ENCODE data around the gene CTBP1.
"Not testable (repeated sequence)": the region's sequence is repeated elsewhere in the genome, so short reads cannot be mapped to it uniquely, and the experiment has no call there.

The CTBP1 gene

GRCh38 chr4:1293991-1294390 lies 45.1 kb upstream of the CTBP1 start:
- Histone ChIP-seq H3K4me3 (ENCODE audit: insufficient read depth in 1 of 2, low read depth in 1 of 2, low read length in 2 of 2) (peak overlapping the region in 1 of 2 experiments; percentile 37), H3K23ac (ENCODE audit: low read length in 2 of 2) (no peak overlapping the region), H3K9me3 (ENCODE audit: control insufficient read depth, low read length) (no peaks in the 10 kb centered on the region), H3K4me1 (ENCODE audit: control insufficient read depth, insufficient read depth, low read depth, low read length) (peaks cover 44% of the 10 kb centered on the region), H3K9ac (ENCODE audit: low read length) (peak overlapping the region; percentile 51), H3K27ac (ENCODE audit: low read length, poor library complexity, severe bottlenecking) (no peak overlapping the region), H3K36me3 (ENCODE audit: control insufficient read depth in 1 of 2, insufficient read depth in 2 of 2, low read depth in 1 of 2, low read length in 2 of 2) (peaks cover 23 to 49% of the 10 kb centered on the region in 2 experiments), H2BK120ac (ENCODE audit: low read depth, low read length) (no peak overlapping the region), H2AK5ac (ENCODE audit: low read length, severe bottlenecking) (no peak overlapping the region), H4K91ac (ENCODE audit: low read length) (no peak overlapping the region), H3K79me1 (replicated peaks; ENCODE audit: low read length, poor library complexity, severe bottlenecking) (no peaks in the 10 kb centered on the region), H3K4ac (ENCODE audit: low read depth in 1 of 2, low read length in 2 of 2) (no peak overlapping the region), H3K4me2 (ENCODE audit: low read length, poor library complexity, severe bottlenecking) (no peak overlapping the region), H3K14ac (ENCODE audit: low read length in 2 of 2) (no peak overlapping the region), H2BK12ac (ENCODE audit: low read length in 2 of 2) (peak overlapping the region in 1 of 2 experiments; percentile 21), H3K18ac (ENCODE audit: low read depth in 1 of 2, low read length in 2 of 2) (no peak overlapping the region), H2AFZ (ENCODE audit: low read depth, low read length) (no peak overlapping the region), H3K27me3 (ENCODE audit: control insufficient read depth in 1 of 2, insufficient read depth in 1 of 2, low read length in 2 of 2) (no peaks in the 10 kb centered on the region), H2BK5ac (ENCODE audit: low read depth, low read length, poor library complexity, severe bottlenecking) (no peak overlapping the region), H4K8ac (ENCODE audit: low read length) (no peak overlapping the region), H2BK15ac (ENCODE audit: low read depth, poor library complexity, severe bottlenecking) (no peak overlapping the region)
- no peak for DNase-seq
- 94% methylated on average over 15 of the region's 15 CpGs for WGBS

- no peak overlapping the region for H3K4ac ChIP-seq (ENCODE audit: low read depth in 1 of 2, low read length in 2 of 2)
- H4K91ac ChIP-seq (ENCODE audit: low read length): no peak overlapping the region
- no peak overlapping the region for H2BK12ac ChIP-seq (ENCODE audit: low read length in 2 of 2)
- no peak overlapping the region for H3K4me3 ChIP-seq (ENCODE audit: insufficient read depth in 1 of 2, low read depth in 1 of 2, low read length in 2 of 2)
- H3K9me3 ChIP-seq (ENCODE audit: control insufficient read depth, low read length): no peaks in the 10 kb centered on the region
- peaks cover 21 to 45% of the 10 kb centered on the region in 2 experiments for H3K36me3 ChIP-seq (ENCODE audit: control insufficient read depth in 1 of 2, insufficient read depth in 2 of 2, low read depth in 1 of 2, low read length in 2 of 2)
- no peak overlapping the region for H3K23ac ChIP-seq (ENCODE audit: low read length in 2 of 2)
- DNase-seq: no peak
- no peak overlapping the region for H2BK120ac ChIP-seq (ENCODE audit: low read depth, low read length)
- WGBS: 94% methylated on average over 4 of the region's 4 CpGs
- H2BK5ac ChIP-seq (ENCODE audit: low read depth, low read length, poor library complexity, severe bottlenecking): no peak overlapping the region
- no peak overlapping the region for H3K4me2 ChIP-seq (ENCODE audit: low read length, poor library complexity, severe bottlenecking)
- H3K4me1 ChIP-seq (ENCODE audit: control insufficient read depth, insufficient read depth, low read depth, low read length): peaks cover 46% of the 10 kb centered on the region
- H3K27me3 ChIP-seq (ENCODE audit: control insufficient read depth in 1 of 2, insufficient read depth in 1 of 2, low read length in 2 of 2): no peaks in the 10 kb centered on the region
- peaks cover under 1% of the 10 kb centered on the region for H3K79me1 ChIP-seq (replicated peaks; ENCODE audit: low read length, poor library complexity, severe bottlenecking)
- H2AFZ ChIP-seq (ENCODE audit: low read depth, low read length): no peak overlapping the region
- H3K18ac ChIP-seq (ENCODE audit: low read depth in 1 of 2, low read length in 2 of 2): no peak overlapping the region
- no peak overlapping the region for H3K27ac ChIP-seq (ENCODE audit: low read length, poor library complexity, severe bottlenecking)
- no peak overlapping the region for H3K14ac ChIP-seq (ENCODE audit: low read length in 2 of 2)
- no peak overlapping the region for H2AK5ac ChIP-seq (ENCODE audit: low read length, severe bottlenecking)
- H3K9ac ChIP-seq (ENCODE audit: low read length): peak overlapping the region; percentile 51
- H2BK15ac ChIP-seq (ENCODE audit: low read depth, poor library complexity, severe bottlenecking): no peak overlapping the region
- no peak overlapping the region for H4K8ac ChIP-seq (ENCODE audit: low read length)
Observed at GRCh38 chr4:1293531-1293941, 44.6 kb upstream of the CTBP1 start.

GRCh38 chr4:1292703-1293011 lies 43.7 kb upstream of the CTBP1 start:
- H3K4me2 ChIP-seq (ENCODE audit: low read length, poor library complexity, severe bottlenecking); H3K9me3 ChIP-seq (ENCODE audit: control insufficient read depth, low read length); H3K79me1 ChIP-seq (replicated peaks; ENCODE audit: low read length, poor library complexity, severe bottlenecking); H3K4me3 ChIP-seq (ENCODE audit: insufficient read depth in 1 of 2, low read depth in 1 of 2, low read length in 2 of 2); H2BK12ac ChIP-seq (ENCODE audit: low read length in 2 of 2); H2AK5ac ChIP-seq (ENCODE audit: low read length, severe bottlenecking); H4K91ac ChIP-seq (ENCODE audit: low read length); H2BK15ac ChIP-seq (ENCODE audit: low read depth, poor library complexity, severe bottlenecking); H3K18ac ChIP-seq (ENCODE audit: low read depth in 1 of 2, low read length in 2 of 2); DNase-seq; H4K8ac ChIP-seq (ENCODE audit: low read length); H3K14ac ChIP-seq (ENCODE audit: low read length in 2 of 2); H2BK5ac ChIP-seq (ENCODE audit: low read depth, low read length, poor library complexity, severe bottlenecking); H3K27me3 ChIP-seq (ENCODE audit: control insufficient read depth in 1 of 2, insufficient read depth in 1 of 2, low read length in 2 of 2); H2AFZ ChIP-seq (ENCODE audit: low read depth, low read length); H3K4ac ChIP-seq (ENCODE audit: low read depth in 1 of 2, low read length in 2 of 2); H2BK120ac ChIP-seq (ENCODE audit: low read depth, low read length); H3K27ac ChIP-seq (ENCODE audit: low read length, poor library complexity, severe bottlenecking); H3K23ac ChIP-seq (ENCODE audit: low read length in 2 of 2): not testable (repeated sequence)
- H3K36me3 ChIP-seq (ENCODE audit: control insufficient read depth in 1 of 2, insufficient read depth in 2 of 2, low read depth in 1 of 2, low read length in 2 of 2): peaks cover 13 to 36% of the 10 kb centered on the region in 2 experiments
- peaks cover 44% of the 10 kb centered on the region for H3K4me1 ChIP-seq (ENCODE audit: control insufficient read depth, insufficient read depth, low read depth, low read length)
- peak overlapping the region; percentile 92 for H3K9ac ChIP-seq (ENCODE audit: low read length)
- WGBS: 97% methylated on average over 4 of the region's 8 CpGs

GRCh38 chr4:1291996-1292702 lies 43.2 kb upstream of the CTBP1 start:
- H3K4me2 ChIP-seq (ENCODE audit: low read length, poor library complexity, severe bottlenecking): no peak overlapping the region
- H3K27me3 ChIP-seq (ENCODE audit: control insufficient read depth in 1 of 2, insufficient read depth in 1 of 2, low read length in 2 of 2): no peaks in the 10 kb centered on the region
- H4K8ac ChIP-seq (ENCODE audit: low read length): no peak overlapping the region
- no peak for DNase-seq
- H2BK5ac ChIP-seq (ENCODE audit: low read depth, low read length, poor library complexity, severe bottlenecking): no peak overlapping the region
- no peak overlapping the region for H2BK12ac ChIP-seq (ENCODE audit: low read length in 2 of 2)
- H3K27ac ChIP-seq (ENCODE audit: low read length, poor library complexity, severe bottlenecking): no peak overlapping the region
- H2AFZ ChIP-seq (ENCODE audit: low read depth, low read length): no peak overlapping the region
- peaks cover 3% of the 10 kb centered on the region for H3K79me1 ChIP-seq (replicated peaks; ENCODE audit: low read length, poor library complexity, severe bottlenecking)
- no peaks in the 10 kb centered on the region for H3K9me3 ChIP-seq (ENCODE audit: control insufficient read depth, low read length)
- no peak overlapping the region for H2BK15ac ChIP-seq (ENCODE audit: low read depth, poor library complexity, severe bottlenecking)
- no peak overlapping the region for H4K91ac ChIP-seq (ENCODE audit: low read length)
- H2AK5ac ChIP-seq (ENCODE audit: low read length, severe bottlenecking): no peak overlapping the region
- peak overlapping the region; percentile 92 for H3K9ac ChIP-seq (ENCODE audit: low read length)
- H3K4me3 ChIP-seq (ENCODE audit: insufficient read depth in 1 of 2, low read depth in 1 of 2, low read length in 2 of 2): peak overlapping the region in 1 of 2 experiments; percentile 81
- no peak overlapping the region for H2BK120ac ChIP-seq (ENCODE audit: low read depth, low read length)
- no peak overlapping the region for H3K14ac ChIP-seq (ENCODE audit: low read length in 2 of 2)
- no peak overlapping the region for H3K4ac ChIP-seq (ENCODE audit: low read depth in 1 of 2, low read length in 2 of 2)
- H3K18ac ChIP-seq (ENCODE audit: low read depth in 1 of 2, low read length in 2 of 2): no peak overlapping the region
- H3K4me1 ChIP-seq (ENCODE audit: control insufficient read depth, insufficient read depth, low read depth, low read length): peaks cover 44% of the 10 kb centered on the region
- no peak overlapping the region for H3K23ac ChIP-seq (ENCODE audit: low read length in 2 of 2)
- 95% methylated on average over 11 of the region's 11 CpGs for WGBS
- H3K36me3 ChIP-seq (ENCODE audit: control insufficient read depth in 1 of 2, insufficient read depth in 2 of 2, low read depth in 1 of 2, low read length in 2 of 2): peaks cover 9 to 31% of the 10 kb centered on the region in 2 experiments

Measured in mesenchymal stem cell (in vitro differentiated cells and primary cell).